ENCODE measurements around the gene SLC1A5. TPM values are rescaled to one million over a fixed set of nuclear protein-coding genes. Genes with fewer than 3 reads are reported as not detected.
A peak's percentile ranks its signal among the peaks of the same experiment; 100 is the strongest.

SLC1A5 gene
- total RNA-seq, 6 experiments from 2014 or later: 1.8 to 8.0 (median 4.4) TPM

DNA sequence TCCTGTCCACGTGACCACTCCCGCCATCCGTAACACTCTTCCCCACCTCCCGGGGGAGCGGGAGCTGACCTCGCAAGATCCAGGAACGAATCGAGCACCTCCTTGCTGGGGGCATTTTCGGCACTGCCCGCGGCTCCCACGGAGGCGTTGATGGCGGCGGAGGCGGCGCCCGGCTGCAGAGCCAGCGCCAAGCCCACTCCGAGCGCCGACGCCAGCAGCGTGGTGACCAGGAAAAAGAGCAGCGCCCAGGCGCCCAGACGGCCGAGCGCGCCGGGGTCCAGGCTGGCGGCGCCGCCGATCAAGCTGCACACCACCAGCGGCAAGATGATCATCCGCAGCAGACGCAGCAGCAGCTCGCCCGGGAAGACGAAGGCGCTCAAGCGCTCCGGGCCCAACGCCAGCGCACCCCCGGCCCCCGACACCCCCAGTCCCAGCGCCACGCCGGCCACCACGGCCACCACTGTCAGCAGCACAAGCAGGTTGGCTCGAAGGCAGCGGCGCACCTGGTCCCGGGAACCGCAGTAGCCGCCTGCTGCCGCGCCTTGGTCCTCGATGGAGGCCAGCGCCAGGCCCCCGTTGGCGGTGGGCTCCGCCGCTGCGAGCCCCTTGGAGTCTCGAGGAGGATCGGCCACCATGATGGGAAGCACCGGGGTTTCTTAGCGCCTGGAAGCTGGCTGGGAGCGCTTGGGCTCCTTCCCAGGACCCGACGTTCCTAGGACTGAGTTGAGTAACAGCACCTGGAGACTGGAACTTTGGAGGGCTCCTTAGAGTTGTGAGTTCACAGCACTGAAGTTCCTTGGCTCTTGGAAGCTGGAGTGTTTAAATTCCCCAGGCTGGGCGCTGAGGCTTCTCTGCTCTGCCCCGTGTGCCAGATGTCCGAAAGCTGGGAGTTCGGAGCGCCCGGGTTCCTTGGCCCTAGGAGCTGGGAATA, 798 bp downstream of the SLC1A5 start:
- intact Hi-C loops (cut with DNase I): no loop called here
- H3K9me3 ChIP-seq: no peaks in the 10 kb centered on the region
- ATAC-seq (peak; percentile 2 to 12 (median 11)), DNase-seq (peak in 2 of 3 donors; percentile 58 to 62)
- WGBS (ENCODE audit: insufficient coverage, low coverage, low lambda C conversion rate, missing lambda C conversion rate): under 1% methylated on average over 8 of the region's 80 CpGs
- no peaks in the 10 kb centered on the region for H3K27me3 ChIP-seq
- peak overlapping the region; percentile 62 to 83 (median 71) for H3K27ac ChIP-seq
- H3K4me1 ChIP-seq: peaks cover 0 to 14% (median 0%) of the 10 kb centered on the region in 4 donors
- H3K4me3 ChIP-seq: peak overlapping the region; percentile 53 to 54 (median 54)
- TF ChIP-seq, protein P1, sequence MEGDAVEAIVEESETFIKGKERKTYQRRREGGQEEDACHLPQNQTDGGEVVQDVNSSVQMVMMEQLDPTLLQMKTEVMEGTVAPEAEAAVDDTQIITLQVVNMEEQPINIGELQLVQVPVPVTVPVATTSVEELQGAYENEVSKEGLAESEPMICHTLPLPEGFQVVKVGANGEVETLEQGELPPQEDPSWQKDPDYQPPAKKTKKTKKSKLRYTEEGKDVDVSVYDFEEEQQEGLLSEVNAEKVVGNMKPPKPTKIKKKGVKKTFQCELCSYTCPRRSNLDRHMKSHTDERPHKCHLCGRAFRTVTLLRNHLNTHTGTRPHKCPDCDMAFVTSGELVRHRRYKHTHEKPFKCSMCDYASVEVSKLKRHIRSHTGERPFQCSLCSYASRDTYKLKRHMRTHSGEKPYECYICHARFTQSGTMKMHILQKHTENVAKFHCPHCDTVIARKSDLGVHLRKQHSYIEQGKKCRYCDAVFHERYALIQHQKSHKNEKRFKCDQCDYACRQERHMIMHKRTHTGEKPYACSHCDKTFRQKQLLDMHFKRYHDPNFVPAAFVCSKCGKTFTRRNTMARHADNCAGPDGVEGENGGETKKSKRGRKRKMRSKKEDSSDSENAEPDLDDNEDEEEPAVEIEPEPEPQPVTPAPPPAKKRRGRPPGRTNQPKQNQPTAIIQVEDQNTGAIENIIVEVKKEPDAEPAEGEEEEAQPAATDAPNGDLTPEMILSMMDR (IDR thresholded peaks at IDR 0.05): no peak
- no peak for TF ChIP-seq POLR2A (IDR thresholded peaks at IDR 0.05)
- H3K36me3 ChIP-seq: no peaks in the 10 kb centered on the region

- peak overlapping the region; percentile 53 to 54 (median 54) for H3K4me3 ChIP-seq
- peak in 1 of 4 donors; percentile 14 for ATAC-seq
- H3K27ac ChIP-seq: peak overlapping the region; percentile 62 to 83 (median 71)
- H3K9me3 ChIP-seq: no peaks in the 10 kb centered on the region
- no peaks in the 10 kb centered on the region for H3K27me3 ChIP-seq
- peaks cover 0 to 14% (median 0%) of the 10 kb centered on the region in 4 donors for H3K4me1 ChIP-seq
- DNase-seq: no peak
- no peak for TF ChIP-seq POLR2A (IDR thresholded peaks at IDR 0.05)
- TF ChIP-seq, protein P1 (IDR thresholded peaks at IDR 0.05): no peak
- H3K36me3 ChIP-seq: no peaks in the 10 kb centered on the region
- intact Hi-C loops (cut with DNase I): no loop called here
- 4% methylated on average over 5 of the region's 5 CpGs for WGBS (ENCODE audit: insufficient coverage, low coverage, low lambda C conversion rate, missing lambda C conversion rate)
These were observed 1.4 kb downstream of the SLC1A5 start for GRCh38 chr19:46787040-46787330.

- H3K27ac ChIP-seq: peak overlapping the region; percentile 62 to 83 (median 71)
- no peaks in the 10 kb centered on the region for H3K9me3 ChIP-seq
- WGBS (ENCODE audit: insufficient coverage, low coverage, low lambda C conversion rate, missing lambda C conversion rate): 38% methylated on average over 10 of the region's 20 CpGs
- peak; percentile 64 to 67 (median 67) for DNase-seq
- no peak for TF ChIP-seq POLR2A (IDR thresholded peaks at IDR 0.05)
- TF ChIP-seq, protein P1 (IDR thresholded peaks at IDR 0.05): no peak
- peak overlapping the region; percentile 53 to 54 (median 54) for H3K4me3 ChIP-seq
- intact Hi-C loops (cut with DNase I): no loop called here
- ATAC-seq: peak; percentile 44 to 60 (median 58)
- H3K27me3 ChIP-seq: no peaks in the 10 kb centered on the region
- no peaks in the 10 kb centered on the region for H3K36me3 ChIP-seq
- H3K4me1 ChIP-seq: peaks cover 0 to 14% (median 0%) of the 10 kb centered on the region in 4 donors
These were observed 2.0 kb downstream of the SLC1A5 start for GRCh38 chr19:46786236-46787039.

DNA sequence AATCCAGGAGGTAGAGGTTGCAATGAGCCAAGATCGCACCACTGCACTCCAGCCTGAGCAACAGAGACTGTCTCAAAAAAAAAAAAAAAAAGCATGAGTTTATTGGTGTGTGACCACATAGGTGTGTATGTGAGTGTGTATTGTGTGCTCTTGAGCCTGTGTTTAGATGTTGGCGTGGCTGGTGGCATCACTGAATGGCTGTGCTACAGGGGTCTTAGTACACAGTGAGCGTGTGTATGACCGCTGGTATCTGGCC, 2.5 kb downstream of the SLC1A5 start:
- no peak for ATAC-seq
- intact Hi-C loops (cut with DNase I): no loop called here
- TF ChIP-seq POLR2A (IDR thresholded peaks at IDR 0.05): no peak
- TF ChIP-seq, protein P1 (IDR thresholded peaks at IDR 0.05): no peak

More for the DNA sequence above, 2.5 kb downstream of the SLC1A5 start:
- no peak for DNase-seq
- Histone ChIP-seq H3K4me3 (peak overlapping the region; percentile 53 to 54 (median 54)), H3K27me3 (no peaks in the 10 kb centered on the region), H3K4me1 (peaks cover 0 to 14% (median 0%) of the 10 kb centered on the region in 4 donors), H3K9me3 (no peaks in the 10 kb centered on the region), H3K27ac (peak overlapping the region; percentile 62 to 83 (median 71)), H3K36me3 (no peaks in the 10 kb centered on the region)
- WGBS (ENCODE audit: insufficient coverage, low coverage, low lambda C conversion rate, missing lambda C conversion rate): 43% methylated on average over 3 of the region's 4 CpGs
